HepG2 (cell line): Measurements from ENCODE around the gene RNASE4. TPM values are rescaled to one million over a fixed set of nuclear protein-coding genes. Genes with fewer than 3 reads are reported as not detected.
A peak's percentile ranks its signal among the peaks of the same experiment; 100 is the strongest.

Source experiments
- CBX5 ChIP-seq: sonication (generic); formaldehyde crosslinking; IDR thresholded peaks from 2 replicates; pipeline ENCODE4 v1.4.0; 2020; ENCODE audit warnings: missing genetic modification reagents, borderline replicate concordance
- HOXA7 ChIP-seq: sonication (generic); formaldehyde crosslinking; IDR thresholded peaks from 2 replicates; pipeline ENCODE4 v1.8.1; 2022; ENCODE audit warnings: mild to moderate bottlenecking, missing genetic modification reagents, moderate library complexity
- KAT2B ChIP-seq: fragments of 150-350 bp; IDR thresholded peaks from 2 replicates; pipeline ENCODE4 v1.6.1; 2014; ENCODE audit warnings: low read depth, low read length, borderline replicate concordance
- MED8 ChIP-seq: sonication (generic); formaldehyde crosslinking; IDR thresholded peaks from 2 replicates; pipeline ENCODE4 v1.8.1; 2023; ENCODE audit warnings: mild to moderate bottlenecking, missing genetic modification reagents; ENCODE audit not compliant: insufficient replicate concordance
- MTERF4 ChIP-seq: sonication (generic); formaldehyde crosslinking; IDR thresholded peaks from 2 replicates; pipeline ENCODE4 v1.8.0; 2023; ENCODE audit warnings: mild to moderate bottlenecking, missing genetic modification reagents
- SNAPC2 ChIP-seq: sonication (generic); formaldehyde crosslinking; IDR thresholded peaks from 2 replicates; pipeline ENCODE4 v1.8.1; 2022; ENCODE audit warnings: mild to moderate bottlenecking, missing genetic modification reagents
- TARDBP ChIP-seq: sonication (generic); formaldehyde crosslinking; IDR thresholded peaks from 2 replicates; pipeline ENCODE4 v1.8.0; 2022; ENCODE audit warnings: mild to moderate bottlenecking, missing genetic modification reagents
- TEAD2 ChIP-seq: sonication (generic); formaldehyde crosslinking; IDR thresholded peaks from 2 replicates; pipeline ENCODE4 v1.9.0; 2021; ENCODE audit warnings: missing genetic modification reagents
- WIZ ChIP-seq: sonication (generic); formaldehyde crosslinking; IDR thresholded peaks from 2 replicates; pipeline ENCODE4 v1.5.1; 2020; ENCODE audit warnings: mild to moderate bottlenecking, missing genetic modification reagents
- ZFX ChIP-seq: sonication (generic); formaldehyde crosslinking; IDR thresholded peaks from 2 replicates; pipeline ENCODE4 v1.4.0; 2020; ENCODE audit warnings: mild to moderate bottlenecking, low read depth, missing genetic modification reagents, moderate library complexity
- ZNF136 ChIP-seq: sonication (generic); formaldehyde crosslinking; IDR thresholded peaks from 2 replicates; pipeline ENCODE4 v1.8.1; 2022; ENCODE audit warnings: low read depth, mild to moderate bottlenecking, moderate library complexity, missing genetic modification reagents
- ZNF280D ChIP-seq: sonication (generic); formaldehyde crosslinking; IDR thresholded peaks from 2 replicates; pipeline ENCODE4 v1.5.1; 2020; ENCODE audit warnings: mild to moderate bottlenecking, missing genetic modification reagents
- ZNF333 ChIP-seq: sonication (generic); formaldehyde crosslinking; IDR thresholded peaks from 2 replicates; pipeline ENCODE4 v1.4.0; 2020; ENCODE audit warnings: mild to moderate bottlenecking, missing genetic modification reagents, borderline replicate concordance
- ZNF564 ChIP-seq: sonication (generic); formaldehyde crosslinking; IDR thresholded peaks from 2 replicates; pipeline ENCODE4 v1.8.1; 2023; ENCODE audit warnings: mild to moderate bottlenecking, missing genetic modification reagents
- ZNF672 ChIP-seq: sonication (generic); formaldehyde crosslinking; IDR thresholded peaks from 2 replicates; pipeline ENCODE4 v1.8.1; 2022; ENCODE audit warnings: missing genetic modification reagents
- ZNF709 ChIP-seq: sonication (generic); formaldehyde crosslinking; IDR thresholded peaks from 2 replicates; pipeline ENCODE4 v1.5.0; 2020; ENCODE audit warnings: mild to moderate bottlenecking, missing genetic modification reagents
- ZNF720 ChIP-seq: sonication (generic); formaldehyde crosslinking; IDR thresholded peaks from 2 replicates; pipeline ENCODE4 v1.4.0; 2020; ENCODE audit warnings: missing genetic modification reagents
- ZNF773 ChIP-seq: sonication (generic); formaldehyde crosslinking; IDR thresholded peaks from 2 replicates; pipeline ENCODE4 v1.4.0; 2020; ENCODE audit warnings: missing genetic modification reagents, borderline replicate concordance
- ZNF780A ChIP-seq: sonication (generic); formaldehyde crosslinking; IDR thresholded peaks from 2 replicates; pipeline ENCODE4 v1.8.0; 2022; ENCODE audit warnings: mild to moderate bottlenecking, missing genetic modification reagents, moderate library complexity
- polyA plus RNA-seq, 8 experiments: library from polyadenylated mRNA; depleted of rRNA in 3 of 8; stranded (reverse) in 7 of 8; unstranded in 1 of 8; fragments of >200 nt; fragmentation: Illumina TruSeq in 4 of 8; extraction: Trizol in 4 of 8; gene quantifications; 2 replicates each; pipeline versions ENCODE4 v1.2.1 to v1.2.3, GENCODE V29; 2011 to 2016; ENCODE audit warnings: low read depth in 4 of 8, missing spikeins in 1 of 8, mixed read lengths in 1 of 8; ENCODE audit not compliant: insufficient read depth in 1 of 8
- total RNA-seq, 5 experiments: library from RNA; depleted of rRNA; stranded (reverse); fragments of >200 nt; fragmentation: Illumina TruSeq; extraction: Trizol; gene quantifications; 2 replicates each; pipeline ENCODE4 v1.2.3, GENCODE V29; 2016; ENCODE audit warnings: low read depth in 1 of 5
- TF ChIP-seq, protein P1 (sequence below): sonication (generic); formaldehyde crosslinking; IDR thresholded peaks from 2 replicates; pipeline ENCODE4 v1.4.0; 2020; ENCODE audit warnings: mild to moderate bottlenecking, missing genetic modification reagents, borderline replicate concordance

The RNASE4 gene
- total and polyA plus RNA-seq, 2 of the 13 experiments (the other 11 are each of a cell fraction or from before 2014, with no cell fraction given), result 109 to 983 TPM

- no peak for TF ChIP-seq ZNF780A
- TF ChIP-seq ZNF720 (CRISPR knock-in tag), result no peak
- TF ChIP-seq MED8 (CRISPR knock-in tag), result no peak
- no peak for TF ChIP-seq ZNF709 (CRISPR knock-in tag)
- no peak for TF ChIP-seq ZNF136 (CRISPR knock-in tag)
- TF ChIP-seq MTERF4 (CRISPR knock-in tag), result no peak
- TF ChIP-seq TARDBP (CRISPR knock-in tag), result peak; percentile 47; the same call in 1 of the 2 replicates
- TF ChIP-seq HOXA7 (CRISPR knock-in tag), result no peak
- no peak for TF ChIP-seq SNAPC2
- no peak for TF ChIP-seq ZNF773 (CRISPR knock-in tag)
- TF ChIP-seq ZNF280D (CRISPR knock-in tag), result 0 out of 2 replicates have a peak, but pooled peaks have one; percentile 34
- peak; percentile 56 for TF ChIP-seq ZFX (CRISPR knock-in tag)
- no peak for TF ChIP-seq CBX5 (CRISPR knock-in tag)
- TF ChIP-seq, protein P1, sequence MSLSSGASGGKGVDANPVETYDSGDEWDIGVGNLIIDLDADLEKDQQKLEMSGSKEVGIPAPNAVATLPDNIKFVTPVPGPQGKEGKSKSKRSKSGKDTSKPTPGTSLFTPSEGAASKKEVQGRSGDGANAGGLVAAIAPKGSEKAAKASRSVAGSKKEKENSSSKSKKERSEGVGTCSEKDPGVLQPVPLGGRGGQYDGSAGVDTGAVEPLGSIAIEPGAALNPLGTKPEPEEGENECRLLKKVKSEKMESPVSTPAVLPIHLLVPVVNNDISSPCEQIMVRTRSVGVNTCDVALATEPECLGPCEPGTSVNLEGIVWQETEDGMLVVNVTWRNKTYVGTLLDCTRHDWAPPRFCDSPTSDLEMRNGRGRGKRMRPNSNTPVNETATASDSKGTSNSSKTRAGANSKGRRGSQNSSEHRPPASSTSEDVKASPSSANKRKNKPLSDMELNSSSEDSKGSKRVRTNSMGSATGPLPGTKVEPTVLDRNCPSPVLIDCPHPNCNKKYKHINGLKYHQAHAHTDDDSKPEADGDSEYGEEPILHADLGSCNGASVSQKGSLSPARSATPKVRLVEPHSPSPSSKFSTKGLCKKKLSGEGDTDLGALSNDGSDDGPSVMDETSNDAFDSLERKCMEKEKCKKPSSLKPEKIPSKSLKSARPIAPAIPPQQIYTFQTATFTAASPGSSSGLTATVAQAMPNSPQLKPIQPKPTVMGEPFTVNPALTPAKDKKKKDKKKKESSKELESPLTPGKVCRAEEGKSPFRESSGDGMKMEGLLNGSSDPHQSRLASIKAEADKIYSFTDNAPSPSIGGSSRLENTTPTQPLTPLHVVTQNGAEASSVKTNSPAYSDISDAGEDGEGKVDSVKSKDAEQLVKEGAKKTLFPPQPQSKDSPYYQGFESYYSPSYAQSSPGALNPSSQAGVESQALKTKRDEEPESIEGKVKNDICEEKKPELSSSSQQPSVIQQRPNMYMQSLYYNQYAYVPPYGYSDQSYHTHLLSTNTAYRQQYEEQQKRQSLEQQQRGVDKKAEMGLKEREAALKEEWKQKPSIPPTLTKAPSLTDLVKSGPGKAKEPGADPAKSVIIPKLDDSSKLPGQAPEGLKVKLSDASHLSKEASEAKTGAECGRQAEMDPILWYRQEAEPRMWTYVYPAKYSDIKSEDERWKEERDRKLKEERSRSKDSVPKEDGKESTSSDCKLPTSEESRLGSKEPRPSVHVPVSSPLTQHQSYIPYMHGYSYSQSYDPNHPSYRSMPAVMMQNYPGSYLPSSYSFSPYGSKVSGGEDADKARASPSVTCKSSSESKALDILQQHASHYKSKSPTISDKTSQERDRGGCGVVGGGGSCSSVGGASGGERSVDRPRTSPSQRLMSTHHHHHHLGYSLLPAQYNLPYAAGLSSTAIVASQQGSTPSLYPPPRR (CRISPR knock-in tag), result peak; percentile 40; the same call in 1 of the 2 replicates
- no peak for TF ChIP-seq ZNF672 (CRISPR knock-in tag)
- no peak for TF ChIP-seq ZNF564 (CRISPR knock-in tag)
- no peak for TF ChIP-seq KAT2B
- TF ChIP-seq TEAD2 (CRISPR knock-in tag), result no peak
- TF ChIP-seq ZNF333 (CRISPR knock-in tag), result no peak
- TF ChIP-seq WIZ (CRISPR knock-in tag), result no peak
These were observed 12.6 kb upstream of the RNASE4 start (continued) for GRCh38 chr14:20671597-20672283.
